CD14-positive monocyte (primary cell): ENCODE results near the gene LRBA. TPM values are rescaled to one million over a fixed set of nuclear protein-coding genes. Genes with fewer than 3 reads are reported as not detected.

Source experiments
- DNase-seq, 3 donors: peaks; one replicate each; pipeline ENCODE4 v3.0.0-alpha.2; 2011 to 2022
- H2AFZ ChIP-seq: 2 replicates; pipeline ENCODE4 v1.6.0; 2012; ENCODE audit warnings: mild to moderate bottlenecking, low read depth, low read length, inconsistent platforms; ENCODE audit not compliant: insufficient read depth, poor library complexity, severe bottlenecking
- H3K27ac ChIP-seq, 2 donors: 1 replicate in 1 of 2; 2 replicates in 1 of 2; pipeline ENCODE4 v1.5.1; 2012 to 2013; ENCODE audit warnings: low read length in 2 of 2, control low read depth in 1 of 2, inconsistent platforms in 1 of 2, low read depth in 1 of 2, mild to moderate bottlenecking in 1 of 2
- H3K27me3 ChIP-seq, 2 donors: one replicate each; pipeline versions ENCODE4 v1.6.0 to v1.6.1; 2011 to 2013; ENCODE audit warnings: low read length in 2 of 2; ENCODE audit not compliant: control insufficient read depth in 2 of 2, insufficient read depth in 2 of 2
- H3K36me3 ChIP-seq, 2 donors: replicated peaks in 1 of 2; 1 replicate in 1 of 2; 2 replicates in 1 of 2; pipeline versions ENCODE4 v1.5.1 to v1.6.1; 2012 to 2013; ENCODE audit warnings: low read length in 2 of 2, control low read depth in 1 of 2, inconsistent platforms in 1 of 2, mild to moderate bottlenecking in 1 of 2; ENCODE audit not compliant: insufficient read depth in 2 of 2, control insufficient read depth in 1 of 2
- H3K4me1 ChIP-seq, 2 donors: 1 replicate in 1 of 2; 2 replicates in 1 of 2; pipeline versions ENCODE4 v1.5.1 to v1.6.1; 2012 to 2013; ENCODE audit warnings: low read length in 2 of 2, control low read depth in 1 of 2, inconsistent platforms in 1 of 2, mild to moderate bottlenecking in 1 of 2, moderate library complexity in 1 of 2; ENCODE audit not compliant: insufficient read depth in 2 of 2, control insufficient read depth in 1 of 2
- H3K4me2 ChIP-seq: replicated peaks from 2 replicates; pipeline ENCODE3; 2012; ENCODE audit warnings: low read length, moderate library complexity, mild to moderate bottlenecking; ENCODE audit not compliant: poor library complexity, severe bottlenecking; ENCODE audit errors: extremely low read depth
- H3K4me3 ChIP-seq, 3 experiments: fragments of 200-600 bp in 1 of 3; sonication (generic) in 1 of 3; replicated peaks in 1 of 3; 1 replicate in 2 of 3; 2 replicates in 1 of 3; pipeline ENCODE4 v1.5.1; 2011 to 2013; ENCODE audit warnings: low read length in 3 of 3, mild to moderate bottlenecking in 3 of 3, control low read depth in 2 of 3, low read depth in 2 of 3, inconsistent platforms in 1 of 3, moderate library complexity in 1 of 3
- H3K79me2 ChIP-seq: 2 replicates; pipeline ENCODE4 v1.6.0; 2012; ENCODE audit warnings: mild to moderate bottlenecking, control low read depth, inconsistent platforms, low read length, moderate library complexity; ENCODE audit not compliant: insufficient read depth
- H3K9ac ChIP-seq: 2 replicates; pipeline ENCODE4 v1.6.0; 2017; ENCODE audit warnings: low read length, mild to moderate bottlenecking; ENCODE audit not compliant: insufficient read depth, poor library complexity, severe bottlenecking
- H3K9me3 ChIP-seq, 2 donors: replicated peaks in 1 of 2; 1 replicate in 1 of 2; 2 replicates in 1 of 2; pipeline versions ENCODE4 v1.5.1 to v1.6.1; 2012 to 2013; ENCODE audit warnings: low read length in 2 of 2, control low read depth in 1 of 2; ENCODE audit not compliant: control insufficient read depth in 1 of 2, insufficient read depth in 1 of 2
- H4K20me1 ChIP-seq: 2 replicates; pipeline ENCODE4 v1.6.0; 2012; ENCODE audit warnings: mild to moderate bottlenecking, low read length, control low read depth, moderate library complexity; ENCODE audit not compliant: insufficient read depth
- H3K27ac Mint-ChIP-seq, 7 donors: one replicate each; pipeline ENCODE4 v1.8.0; 2020; ENCODE audit warnings: mild to moderate bottlenecking in 7 of 7, mixed read lengths in 7 of 7, moderate library complexity in 6 of 7, inconsistent platforms in 2 of 7
- H3K27me3 Mint-ChIP-seq, 3 donors: one replicate each; pipeline ENCODE4 v1.8.0; 2021 to 2022; ENCODE audit warnings: low read depth in 3 of 3, mild to moderate bottlenecking in 3 of 3, mixed read lengths in 3 of 3, moderate library complexity in 3 of 3, inconsistent platforms in 1 of 3
- H3K36me3 Mint-ChIP-seq, 2 donors: one replicate each; pipeline ENCODE4 v1.8.0; 2020; ENCODE audit warnings: mixed read lengths in 2 of 2, inconsistent platforms in 1 of 2, mild to moderate bottlenecking in 1 of 2
- H3K4me1 Mint-ChIP-seq: one replicate; pipeline ENCODE4 v1.8.0; 2020; ENCODE audit warnings: mild to moderate bottlenecking, mixed read lengths
- H3K4me3 Mint-ChIP-seq, 2 donors: one replicate each; pipeline ENCODE4 v1.8.0; 2020; ENCODE audit warnings: mild to moderate bottlenecking in 2 of 2, mixed read lengths in 2 of 2, moderate library complexity in 1 of 2
- H3K9me3 Mint-ChIP-seq, 7 donors: one replicate each; pipeline ENCODE4 v1.8.0; 2020 to 2022; ENCODE audit warnings: mixed read lengths in 7 of 7, mild to moderate bottlenecking in 6 of 7, moderate library complexity in 6 of 7, inconsistent platforms in 2 of 7
- WGBS: methylation state at CpG from one replicate; pipeline ENCODE4 v1.1.5; 2013; ENCODE audit warnings: missing lambda C conversion rate; ENCODE audit not compliant: insufficient coverage; 5-methylcytosine and 5-hydroxymethylcytosine counted together
- intact Hi-C, 2 donors: fragments of 100-400 bp; cut with micrococcal nuclease; formaldehyde crosslinking; loops; one replicate each; pipeline versions ENCODE4 v1.15.0 to v1.15.1; 2023
- polyA plus RNA-seq, 3 donors: library from polyadenylated mRNA; depleted of rRNA in 1 of 3; unstranded in 2 of 3; stranded (reverse) in 1 of 3; fragments of 300-500 nt in 2 of 3; fragments of >200 nt in 1 of 3; fragmentation: Illumina TruSeq in 2 of 3; gene quantifications; 1 replicate in 2 of 3; 2 replicates in 1 of 3; pipeline ENCODE4 v1.2.3, GENCODE V29; 2012 to 2021
- TF ChIP-seq, protein P1 (sequence below): fragments of 200-600 bp; IDR thresholded peaks from one replicate; pipeline ENCODE4 v1.8.0; 2022; ENCODE audit warnings: antibody characterized with exemption, mild to moderate bottlenecking

Gene LRBA
- polyA plus RNA-seq, 3 donors, result 1.5 to 5.5 (median 4.4) TPM

GRCh38 chr4:150217192-150217591 is 797.9 kb downstream of the LRBA start:
- Mint-ChIP-seq H3K9me3 (no peaks in the 10 kb centered on the region), H3K4me1 (no peaks in the 10 kb centered on the region), H3K4me3 (no peak overlapping the region), H3K27me3 (peaks cover 0 to 2% (median 0%) of the 10 kb centered on the region in 3 donors), H3K27ac (no peak overlapping the region), H3K36me3 (no peaks in the 10 kb centered on the region)
- intact Hi-C loops, result loop anchor here in 1 of 2 donors (10.0 kb wide), 1 partner anchor 232 kb away; no protein-coding TSS in a partner anchor
- Histone ChIP-seq H2AFZ (no peak overlapping the region), H3K36me3 (no peaks in the 10 kb centered on the region), H3K27ac (no peak overlapping the region), H3K9ac (no peak overlapping the region), H4K20me1 (no peaks in the 10 kb centered on the region), H3K27me3 (no peaks in the 10 kb centered on the region), H3K79me2 (no peaks in the 10 kb centered on the region), H3K4me2 (no peak overlapping the region), H3K4me3 (no peak overlapping the region), H3K4me1 (no peaks in the 10 kb centered on the region), H3K9me3 (no peaks in the 10 kb centered on the region)
- TF ChIP-seq, protein P1, sequence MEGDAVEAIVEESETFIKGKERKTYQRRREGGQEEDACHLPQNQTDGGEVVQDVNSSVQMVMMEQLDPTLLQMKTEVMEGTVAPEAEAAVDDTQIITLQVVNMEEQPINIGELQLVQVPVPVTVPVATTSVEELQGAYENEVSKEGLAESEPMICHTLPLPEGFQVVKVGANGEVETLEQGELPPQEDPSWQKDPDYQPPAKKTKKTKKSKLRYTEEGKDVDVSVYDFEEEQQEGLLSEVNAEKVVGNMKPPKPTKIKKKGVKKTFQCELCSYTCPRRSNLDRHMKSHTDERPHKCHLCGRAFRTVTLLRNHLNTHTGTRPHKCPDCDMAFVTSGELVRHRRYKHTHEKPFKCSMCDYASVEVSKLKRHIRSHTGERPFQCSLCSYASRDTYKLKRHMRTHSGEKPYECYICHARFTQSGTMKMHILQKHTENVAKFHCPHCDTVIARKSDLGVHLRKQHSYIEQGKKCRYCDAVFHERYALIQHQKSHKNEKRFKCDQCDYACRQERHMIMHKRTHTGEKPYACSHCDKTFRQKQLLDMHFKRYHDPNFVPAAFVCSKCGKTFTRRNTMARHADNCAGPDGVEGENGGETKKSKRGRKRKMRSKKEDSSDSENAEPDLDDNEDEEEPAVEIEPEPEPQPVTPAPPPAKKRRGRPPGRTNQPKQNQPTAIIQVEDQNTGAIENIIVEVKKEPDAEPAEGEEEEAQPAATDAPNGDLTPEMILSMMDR, result no peak
- DNase-seq, result no peak
- WGBS, result no CpG with 5 or more reads among the region's 3 CpGs

DNA sequence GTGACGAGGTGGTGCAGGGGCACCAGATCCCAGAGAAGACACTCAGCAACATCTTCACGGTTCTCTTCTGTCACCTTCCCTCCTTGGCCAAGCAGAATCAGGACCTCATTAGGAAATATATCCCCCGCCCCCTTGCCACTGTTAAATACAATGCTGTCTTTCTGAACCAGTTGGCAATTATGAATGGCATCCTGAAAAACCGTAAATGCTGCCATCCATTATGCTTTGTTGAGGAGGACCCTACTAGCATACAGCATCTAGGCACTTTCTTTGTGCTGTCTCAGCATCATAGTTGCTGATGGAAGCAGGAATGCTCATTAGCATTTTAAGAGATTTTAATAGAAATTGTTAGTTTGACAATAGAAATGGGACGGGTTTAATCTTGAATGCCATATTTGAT is 798.4 kb downstream of the LRBA start:
- 90% methylated on average over 4 of the region's 5 CpGs for whole genome bisulfite sequencing
- no peaks in the 10 kb centered on the region for H3K79me2 ChIP-seq
- H3K4me3 ChIP-seq, result no peak overlapping the region
- H3K4me1 ChIP-seq, result no peaks in the 10 kb centered on the region
- H3K36me3 Mint-ChIP-seq, result no peaks in the 10 kb centered on the region
- H3K9ac ChIP-seq, result no peak overlapping the region
- peaks cover 0 to 2% (median 0%) of the 10 kb centered on the region in 3 donors for H3K27me3 Mint-ChIP-seq
- DNase-seq, result no peak
- H3K27ac Mint-ChIP-seq, result no peak overlapping the region
- no peak overlapping the region for H3K4me2 ChIP-seq
- no peaks in the 10 kb centered on the region for H3K9me3 Mint-ChIP-seq
- no peaks in the 10 kb centered on the region for H3K27me3 ChIP-seq
- no peak overlapping the region for H2AFZ ChIP-seq
- TF ChIP-seq, protein P1, result no peak
- H3K4me3 Mint-ChIP-seq, result no peak overlapping the region
- H4K20me1 ChIP-seq, result no peaks in the 10 kb centered on the region
- no peaks in the 10 kb centered on the region for H3K9me3 ChIP-seq
- H3K36me3 ChIP-seq, result no peaks in the 10 kb centered on the region
- no peaks in the 10 kb centered on the region for H3K4me1 Mint-ChIP-seq
- intact Hi-C loops, result loop anchor here in 1 of 2 donors (10.0 kb wide), 1 partner anchor 232 kb away; no protein-coding TSS in a partner anchor
- H3K27ac ChIP-seq, result no peak overlapping the region
